ENCODE data around the gene A2M.
A peak's percentile ranks its signal among the peaks of the same experiment; 100 is the strongest.

The A2M gene

DNA sequence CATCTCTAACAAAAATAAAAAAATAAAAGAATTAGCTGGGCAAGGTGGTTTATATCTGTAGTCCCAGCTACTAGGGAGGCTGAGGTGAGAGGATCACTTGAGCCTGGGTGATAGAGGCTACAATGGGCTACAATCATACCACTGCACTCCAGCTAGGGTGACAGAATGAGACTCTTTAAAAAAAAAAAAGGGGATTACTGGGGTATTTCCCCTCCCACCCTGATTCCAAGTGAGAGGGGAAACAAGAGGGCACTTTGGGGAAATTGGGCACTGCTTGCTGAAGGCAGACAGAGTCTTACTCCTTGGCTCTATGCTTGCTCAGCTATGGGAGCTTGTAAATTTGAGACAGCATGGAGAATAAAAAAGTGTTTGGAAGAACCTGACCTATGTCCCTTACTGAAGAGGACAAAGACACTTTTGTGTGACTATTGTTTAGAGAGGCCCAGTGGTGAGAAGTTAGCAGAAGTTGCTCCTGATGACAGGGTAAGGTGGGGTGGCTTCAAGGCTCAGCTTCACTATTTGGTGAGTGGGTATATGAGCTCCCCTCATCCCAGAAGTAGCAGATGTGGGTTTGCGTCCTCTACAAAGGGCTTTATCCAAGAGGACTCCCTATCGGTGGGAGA is 82.3 kb downstream of the A2M start:
- no peak for DNase-seq

DNA sequence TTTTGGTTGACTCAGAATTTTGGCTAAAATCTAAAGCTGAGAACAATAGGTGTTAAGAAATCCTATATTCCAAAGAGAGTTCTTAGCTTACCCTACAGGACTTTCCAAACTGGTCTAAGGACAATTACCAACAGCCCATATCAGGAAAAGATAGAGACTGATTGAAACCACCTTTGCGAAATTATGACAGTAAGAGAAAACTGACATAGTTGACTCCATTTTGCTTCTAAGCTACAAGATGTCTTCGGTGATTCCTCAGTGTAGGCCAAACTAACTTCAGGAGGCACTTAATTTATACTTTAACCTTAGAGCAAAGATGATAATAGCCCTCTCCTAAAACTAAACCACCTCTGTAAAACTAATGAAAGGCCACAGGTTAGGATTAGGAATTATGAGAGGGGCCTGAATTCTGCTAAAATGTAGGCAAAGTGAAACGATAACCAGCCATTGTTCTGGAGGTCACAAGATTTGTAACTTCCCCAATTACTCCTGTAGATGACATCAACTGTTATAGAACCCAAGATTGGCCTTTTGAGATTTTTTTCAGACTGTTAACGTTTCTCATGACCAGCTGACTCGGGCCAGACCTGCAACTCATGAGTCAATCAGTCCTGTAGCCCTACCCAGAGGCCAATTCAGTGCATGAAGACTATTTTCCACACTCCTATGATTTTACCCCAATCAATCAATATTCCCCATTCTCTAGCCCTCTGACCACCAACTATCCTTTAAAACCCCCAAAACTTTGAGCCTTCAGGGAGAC is 83.3 kb downstream of the A2M start:
- no peak for DNase-seq

DNA sequence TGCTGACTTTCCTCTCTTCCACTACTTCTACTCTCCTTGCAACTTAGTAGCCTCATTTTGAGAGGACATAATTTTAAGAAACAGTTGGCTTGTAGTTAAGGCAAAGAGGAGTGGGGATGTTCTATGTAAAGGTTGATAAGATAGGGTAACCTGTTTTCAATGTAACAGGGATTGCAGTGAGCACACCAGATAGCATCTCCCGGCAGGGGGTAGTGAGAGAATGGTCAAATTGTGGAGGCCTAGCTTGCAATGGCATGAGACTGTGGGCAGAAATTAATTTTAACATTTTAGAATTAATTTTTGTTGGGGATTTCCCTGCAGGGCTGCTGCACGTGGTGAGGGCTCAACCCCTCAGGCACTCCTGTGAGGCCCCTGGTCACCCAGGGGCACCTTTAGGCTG is 84.9 kb downstream of the A2M start:
- no peak for DNase-seq

DNA sequence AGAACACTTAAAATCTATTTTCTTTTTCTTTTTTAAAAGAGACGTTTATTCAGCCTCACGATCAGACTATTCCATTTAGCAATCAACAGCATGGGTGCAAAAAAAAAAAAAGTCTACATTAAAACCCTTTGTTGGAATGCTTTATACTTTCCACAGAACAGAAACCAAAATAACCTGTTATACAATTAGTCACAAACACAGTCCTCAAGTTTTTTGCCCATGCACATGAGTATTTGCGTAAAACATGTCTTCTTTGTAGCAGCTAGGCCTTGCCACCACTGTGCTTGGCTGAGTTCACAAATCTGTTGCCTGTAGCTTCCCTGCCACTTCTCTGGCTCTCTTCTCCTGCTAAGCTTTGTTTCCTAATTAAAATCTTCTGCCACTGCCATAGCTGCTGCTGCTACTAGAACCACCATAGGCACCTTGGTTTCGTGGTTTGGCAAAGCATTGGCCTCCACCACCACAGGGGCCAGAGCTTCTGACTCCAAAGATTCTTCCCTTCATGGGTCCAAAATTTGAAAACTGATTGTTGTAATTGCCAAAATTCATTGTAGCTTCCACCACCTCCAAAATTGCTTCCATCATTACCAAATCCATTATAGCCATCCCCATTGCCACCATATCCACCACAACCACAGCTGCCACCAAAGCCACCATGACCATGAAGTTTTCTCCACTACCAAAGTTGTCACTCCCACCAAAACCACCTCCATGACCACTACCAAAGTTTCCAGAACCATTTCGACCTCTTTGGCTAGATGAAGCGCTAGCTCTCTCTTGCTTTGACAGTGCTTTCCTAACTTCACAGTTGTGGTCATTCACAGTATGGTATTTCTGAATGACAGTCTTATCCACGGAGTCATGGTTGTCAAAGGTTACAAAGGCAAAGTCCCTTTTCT is 88.3 kb downstream of the A2M start:
- peak; percentile 62 for DNase-seq

DNA sequence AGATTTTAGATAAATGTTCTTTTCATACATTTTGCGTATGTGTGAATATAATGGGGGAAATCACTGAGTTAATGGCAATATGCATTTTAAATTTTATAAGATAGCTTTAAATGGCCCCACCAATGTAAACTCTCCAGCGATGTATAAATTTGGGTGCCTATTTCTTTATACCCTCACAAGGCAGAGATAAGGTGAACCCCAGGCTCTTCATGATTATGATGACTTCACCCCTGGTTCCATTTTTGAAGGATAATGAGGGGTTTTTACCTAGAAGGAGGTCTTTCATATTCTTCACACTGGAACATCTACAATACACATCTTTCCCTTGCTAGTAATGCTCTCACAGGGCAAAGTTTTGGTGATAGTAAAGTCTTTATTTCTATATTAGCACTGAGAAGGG is 91.2 kb downstream of the A2M start:
- DNase-seq, result no peak

DNA sequence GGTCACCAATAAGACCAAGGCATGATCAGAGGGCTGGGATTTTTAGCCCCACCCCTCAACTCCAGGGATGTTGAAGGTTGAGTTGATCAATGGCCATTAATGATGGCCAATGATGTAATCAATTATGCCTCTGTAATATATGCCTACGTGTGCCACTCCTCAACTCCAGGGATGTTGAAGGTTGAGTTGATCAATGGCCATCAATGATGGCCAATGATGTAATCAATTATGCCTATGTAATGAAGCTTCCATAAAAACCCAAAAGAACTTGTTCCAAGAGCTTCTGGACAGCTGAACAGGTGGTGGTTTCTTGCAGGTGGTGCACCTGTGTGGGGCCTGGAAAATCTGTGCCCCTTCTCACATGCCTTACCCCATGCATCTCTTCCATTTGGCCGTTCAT is 93.1 kb downstream of the A2M start:
- DNase-seq, result no peak
